ENCODE measurements around the gene CNIH4. TPM values are rescaled to one million over a fixed set of nuclear protein-coding genes. Genes with fewer than 3 reads are reported as not detected.

The CNIH4 gene
- total and polyA plus RNA-seq, 12 donors = 24.4 to 86.7 (median 29.2) TPM

GRCh38 chr1:224393294-224393693, 36.6 kb downstream of the CNIH4 start:
- no peak for TF ChIP-seq CTCF (IDR thresholded peaks at IDR 0.05)
- intact Hi-C loops (cut with DNase I) = loop anchor here in 2 of 10 donors (10.0 kb wide), 2 partner anchors 98 to 108 kb away; no protein-coding TSS in a partner anchor
- Histone ChIP-seq H3K4me1 (peaks cover 0 to 6% (median 0%) of the 10 kb centered on the region in 9 donors), H3K27ac (no peak overlapping the region), H3K4me3 (no peak overlapping the region), H3K36me3 (peaks cover 0 to 100% (median 75%) of the 10 kb centered on the region in 9 donors), H3K27me3 (no peaks in the 10 kb centered on the region), H3K9me3 (no peaks in the 10 kb centered on the region)
- 85 to 91% methylated on average over 3 of the region's 3 CpGs for WGBS, 2 donors
- no peak for ATAC-seq
- DNase-seq = no peak

- Histone ChIP-seq H3K27ac (no peak overlapping the region), H3K4me1 (peaks cover 0 to 4% (median 0%) of the 10 kb centered on the region in 9 donors), H3K36me3 (peaks cover 0 to 100% (median 82%) of the 10 kb centered on the region in 9 donors), H3K27me3 (no peaks in the 10 kb centered on the region), H3K9me3 (no peaks in the 10 kb centered on the region), H3K4me3 (no peak overlapping the region)
- ATAC-seq = no peak
- DNase-seq = no peak
- intact Hi-C loops (cut with DNase I) = loop anchor here in 2 of 10 donors (10.0 kb wide), 2 partner anchors 105 to 115 kb away; no protein-coding TSS in a partner anchor
- WGBS, 2 donors = 74 to 75% methylated on average over 1 of the region's 1 CpG
- TF ChIP-seq CTCF (IDR thresholded peaks at IDR 0.05) = no peak
Measured at GRCh38 chr1:224399887-224400286, 43.2 kb downstream of the CNIH4 start.

GRCh38 chr1:224402472-224403036, 45.9 kb downstream of the CNIH4 start:
- 90 to 91% methylated on average over 1 of the region's 1 CpG for WGBS, 2 donors
- no peak overlapping the region for H3K4me3 ChIP-seq
- no peak for TF ChIP-seq CTCF (IDR thresholded peaks at IDR 0.05)
- no peak overlapping the region for H3K27ac ChIP-seq
- no peaks in the 10 kb centered on the region for H3K27me3 ChIP-seq
- intact Hi-C loops (cut with DNase I) = no loop called here
- ATAC-seq (no peak), DNase-seq (no peak)
- no peaks in the 10 kb centered on the region for H3K9me3 ChIP-seq
- peaks cover 0 to 4% (median 0%) of the 10 kb centered on the region in 9 donors for H3K4me1 ChIP-seq
- peaks cover 0 to 100% (median 69%) of the 10 kb centered on the region in 9 donors for H3K36me3 ChIP-seq

- WGBS, 2 donors = 72 to 77% methylated on average over 3 of the region's 3 CpGs
- H3K36me3 ChIP-seq = peaks cover 0 to 100% (median 70%) of the 10 kb centered on the region in 9 donors
Measured at GRCh38 chr1:224404916-224405603, 48.4 kb downstream of the CNIH4 start.

More at GRCh38 chr1:224404916-224405603, 48.4 kb downstream of the CNIH4 start:
- no peak for DNase-seq
- Histone ChIP-seq H3K9me3 (no peaks in the 10 kb centered on the region), H3K4me1 (peaks cover 0 to 6% (median 0%) of the 10 kb centered on the region in 9 donors), H3K4me3 (no peak overlapping the region), H3K27me3 (no peaks in the 10 kb centered on the region), H3K27ac (no peak overlapping the region)
- TF ChIP-seq CTCF (IDR thresholded peaks at IDR 0.05) = no peak
- ATAC-seq = no peak
- intact Hi-C loops (cut with DNase I) = no loop called here
